Measurements from ENCODE around the gene TACC3.
A peak's percentile ranks its signal among the peaks of the same experiment; 100 is the strongest.

TACC3 gene

GRCh38 chr4:1745697-1746096 lies 24.4 kb downstream of the TACC3 start:
- no peak for TF ChIP-seq CTCF (IDR thresholded peaks at IDR 0.05; ENCODE audit: control extremely low read depth, extremely low read depth, low read depth, missing control alignments)
- ChIA-PET POLR2A (no interaction called here), CTCF (interaction anchor here (0.6 to 7.1 kb wide), 13 partner anchors 9 to 153 kb away, joined by 3 to 87 read pairs (median 4); no protein-coding TSS in a partner anchor)

GRCh38 chr4:1746265-1746691 lies 25.0 kb downstream of the TACC3 start:
- peak; percentile 86 for DNase-seq (ENCODE audit: extremely low spot score)
- ChIA-PET CTCF (interaction anchor here (1.0 to 7.1 kb wide), 16 partner anchors 9 to 162 kb away, joined by 3 to 87 read pairs (median 10); partner anchors contain the start of gene FGFR3), POLR2A (no interaction called here)
- TF ChIP-seq CTCF (IDR thresholded peaks at IDR 0.05; ENCODE audit: control extremely low read depth, extremely low read depth, low read depth, missing control alignments), result peak; percentile 83

More at GRCh38 chr4:1745697-1746096, 24.4 kb downstream of the TACC3 start:
- DNase-seq (ENCODE audit: extremely low spot score), result no peak

- CTCF ChIA-PET, result interaction anchor here (0.7 to 7.1 kb wide), 26 partner anchors 7 to 169 kb away, joined by 3 to 87 read pairs (median 5); partner anchors contain the start of gene FGFR3
Observed at GRCh38 chr4:1746919-1747602, 25.7 kb downstream of the TACC3 start.

DNA sequence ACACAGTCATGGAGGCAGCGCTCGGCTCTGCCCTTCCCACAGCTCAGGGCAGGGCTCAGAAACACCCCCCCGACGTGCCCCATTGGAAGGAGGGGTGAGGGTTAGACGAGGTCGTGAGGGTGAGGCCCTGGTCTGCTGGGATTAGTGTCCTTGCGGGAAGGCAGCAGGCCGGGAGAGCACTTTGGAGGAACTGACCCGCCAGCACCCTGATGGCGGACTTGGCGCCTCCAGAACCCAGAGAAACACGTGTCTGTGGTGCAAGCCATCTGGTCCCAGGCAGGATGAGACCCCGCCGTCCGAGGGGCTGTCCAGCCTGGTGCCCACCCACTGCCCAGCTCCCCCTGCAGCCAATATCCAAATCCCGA lies 26.3 kb downstream of the TACC3 start:
- no peak for TF ChIP-seq CTCF (IDR thresholded peaks at IDR 0.05; ENCODE audit: control extremely low read depth, extremely low read depth, low read depth, missing control alignments)
- DNase-seq (ENCODE audit: extremely low spot score), result no peak
- POLR2A ChIA-PET, result no interaction called here
- CTCF ChIA-PET, result interaction anchor here (0.7 to 7.1 kb wide), 27 partner anchors 8 to 169 kb away, joined by 3 to 87 read pairs (median 5); partner anchors contain the start of gene FGFR3

More at GRCh38 chr4:1746919-1747602, 25.7 kb downstream of the TACC3 start:
- DNase-seq (ENCODE audit: extremely low spot score), result no peak
- POLR2A ChIA-PET, result no interaction called here
- no peak for TF ChIP-seq CTCF (IDR thresholded peaks at IDR 0.05; ENCODE audit: control extremely low read depth, extremely low read depth, low read depth, missing control alignments)

DNA sequence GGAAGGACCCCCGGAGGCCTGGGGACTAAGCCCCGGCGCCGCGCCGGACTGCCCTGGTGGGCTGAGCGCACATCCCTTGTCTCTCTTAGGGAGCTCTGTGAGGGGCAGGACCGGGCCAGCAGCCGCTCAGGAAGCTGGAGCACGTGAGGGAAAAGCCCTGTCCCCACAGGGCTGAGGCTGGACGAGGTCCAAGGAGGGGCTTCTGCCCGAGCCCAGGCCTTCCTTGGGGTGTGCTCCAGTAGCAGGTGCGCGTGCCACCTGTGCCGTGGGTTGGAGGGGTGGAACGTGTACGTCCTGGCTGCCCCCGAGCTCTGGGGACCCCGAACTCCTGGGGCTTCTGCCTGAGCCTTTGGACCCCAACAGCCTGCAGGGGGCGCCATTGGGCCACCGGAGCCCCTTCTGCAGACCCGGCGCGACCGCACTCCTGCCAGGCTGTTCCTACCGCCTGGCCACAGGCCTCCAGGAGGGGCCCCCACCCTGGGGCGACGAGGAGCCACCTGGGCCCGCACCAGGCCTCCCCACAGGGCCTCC lies 27.2 kb downstream of the TACC3 start:
- CTCF ChIA-PET, result interaction anchor here (0.7 to 7.1 kb wide), 32 partner anchors 9 to 168 kb away, joined by 3 to 87 read pairs (median 4); no protein-coding TSS in a partner anchor
- TF ChIP-seq CTCF (IDR thresholded peaks at IDR 0.05; ENCODE audit: control extremely low read depth, extremely low read depth, low read depth, missing control alignments), result peak; percentile 75
- peak; percentile 93 for DNase-seq (ENCODE audit: extremely low spot score)
- POLR2A ChIA-PET, result no interaction called here

GRCh38 chr4:1749370-1749769 lies 28.0 kb downstream of the TACC3 start:
- ChIA-PET CTCF (interaction anchor here (1.1 to 7.1 kb wide), 5 partner anchors 12 to 159 kb away, joined by 5 to 67 read pairs (median 13); no protein-coding TSS in a partner anchor), POLR2A (no interaction called here)
- no peak for DNase-seq (ENCODE audit: extremely low spot score)
- TF ChIP-seq CTCF (IDR thresholded peaks at IDR 0.05; ENCODE audit: control extremely low read depth, extremely low read depth, low read depth, missing control alignments), result no peak

Data from GM10248 (cell line).